GM21786 (cell line): Measurements from ENCODE around the gene ZNF311.
"Not testable (repeated sequence)": the region's sequence is repeated elsewhere in the genome, so short reads cannot be mapped to it uniquely, and the experiment has no call there.

Experiments
- ATAC-seq: cut with Tn5 transposase; IDR thresholded peaks from one replicate; pipeline ENCODE4 v1.9.1; 2021; ENCODE audit not compliant: unreplicated experiment

ZNF311 gene

GRCh38 chr6:28956331-28956730, 48.8 kb downstream of the ZNF311 start:
- ATAC-seq: no peak

- no peak for ATAC-seq
These were observed 51.4 kb downstream of the ZNF311 start for GRCh38 chr6:28953585-28954258.

- no peak for ATAC-seq
These were observed 52.0 kb downstream of the ZNF311 start for GRCh38 chr6:28953039-28953584.

GRCh38 chr6:28949656-28950195, 55.4 kb downstream of the ZNF311 start:
- not testable (repeated sequence) for ATAC-seq

- no peak for ATAC-seq
These were observed 56.2 kb downstream of the ZNF311 start for GRCh38 chr6:28948782-28949486.

GRCh38 chr6:28947831-28948270, 57.3 kb downstream of the ZNF311 start:
- no peak for ATAC-seq

- ATAC-seq: no peak
These were observed 57.9 kb downstream of the ZNF311 start for GRCh38 chr6:28947067-28947765.

- ATAC-seq: no peak
These were observed 59.8 kb downstream of the ZNF311 start for GRCh38 chr6:28945349-28945748.
